IMR-90 (cell line): ENCODE data around the gene FBXL13.
"Not testable (repeated sequence)": the region's sequence is repeated elsewhere in the genome, so short reads cannot be mapped to it uniquely, and the experiment has no call there.

Experiments used
- BHLHE40 ChIP-seq: fragments of 150-350 bp; IDR thresholded peaks from 2 replicates; pipeline ENCODE4 v1.6.1; 2016; ENCODE audit warnings: mild to moderate bottlenecking, low read depth, low read length
- CEBPB ChIP-seq: IDR thresholded peaks from 2 replicates; pipeline ENCODE4 v1.6.1; 2012; ENCODE audit warnings: low read depth, low read length, improper control_type of control experiment
- FOS ChIP-seq: fragments of 150-350 bp; IDR thresholded peaks from 2 replicates; pipeline ENCODE4 v1.6.1; 2016; ENCODE audit warnings: low read depth, low read length
- POLR2A ChIP-seq: IDR thresholded peaks from 2 replicates; pipeline ENCODE4 v1.6.1; 2012; ENCODE audit warnings: mild to moderate bottlenecking, low read depth, low read length
- RAD21 ChIP-seq: IDR thresholded peaks from 2 replicates; pipeline ENCODE4 v1.6.1; 2012; ENCODE audit warnings: low read length, improper control_type of control experiment
- RCOR1 ChIP-seq: IDR thresholded peaks from 2 replicates; pipeline ENCODE4 v1.6.1; 2012; ENCODE audit warnings: mild to moderate bottlenecking, low read length, improper control_type of control experiment; ENCODE audit not compliant: insufficient replicate concordance
- RFX5 ChIP-seq: IDR thresholded peaks from 2 replicates; pipeline ENCODE4 v1.8.0; 2012; ENCODE audit warnings: low read depth, mild to moderate bottlenecking, low read length, moderate library complexity
- SMC3 ChIP-seq: fragments of 150-350 bp; IDR thresholded peaks from 2 replicates; pipeline ENCODE4 v1.6.1; 2016; ENCODE audit warnings: low read depth, mild to moderate bottlenecking, antibody characterized with exemption, low read length, moderate library complexity
- TF ChIP-seq, protein P1 (sequence below): conservative IDR thresholded peaks from 2 replicates; pipeline ENCODE4 v1.5.1; 2012; ENCODE audit warnings: mild to moderate bottlenecking, low read depth, low read length, improper control_type of control experiment
- TF ChIP-seq, protein P2 (sequence below): fragments of 150-350 bp; IDR thresholded peaks from 2 replicates; pipeline ENCODE4 v1.6.1; 2017; ENCODE audit warnings: mild to moderate bottlenecking, antibody characterized with exemption, low read length, low read depth
- TF ChIP-seq, protein P3 (sequence below): fragments of 150-350 bp; IDR thresholded peaks from 2 replicates; pipeline ENCODE4 v1.6.1; 2016; ENCODE audit warnings: low read depth, mild to moderate bottlenecking, low read length, moderate library complexity, borderline replicate concordance

DNA sequence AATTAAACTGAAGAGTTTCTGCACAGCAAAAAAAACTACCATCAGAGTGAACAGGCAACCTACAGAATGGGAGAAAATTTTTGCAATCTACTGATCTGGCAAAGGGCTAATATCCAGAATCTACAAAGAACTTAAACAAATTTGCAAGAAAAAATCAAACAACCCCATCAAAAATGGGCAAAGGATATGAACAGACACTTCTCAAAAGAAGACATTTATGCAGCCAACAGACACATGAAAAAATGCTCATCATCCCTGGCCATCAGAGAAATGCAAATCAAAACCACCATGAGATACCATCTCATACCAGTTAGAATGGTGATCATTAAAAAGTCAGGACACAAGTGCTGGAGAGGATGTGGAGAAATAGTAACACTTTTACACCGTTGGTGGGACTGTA is 53.1 kb downstream of the FBXL13 start:
- TF ChIP-seq, protein P1, sequence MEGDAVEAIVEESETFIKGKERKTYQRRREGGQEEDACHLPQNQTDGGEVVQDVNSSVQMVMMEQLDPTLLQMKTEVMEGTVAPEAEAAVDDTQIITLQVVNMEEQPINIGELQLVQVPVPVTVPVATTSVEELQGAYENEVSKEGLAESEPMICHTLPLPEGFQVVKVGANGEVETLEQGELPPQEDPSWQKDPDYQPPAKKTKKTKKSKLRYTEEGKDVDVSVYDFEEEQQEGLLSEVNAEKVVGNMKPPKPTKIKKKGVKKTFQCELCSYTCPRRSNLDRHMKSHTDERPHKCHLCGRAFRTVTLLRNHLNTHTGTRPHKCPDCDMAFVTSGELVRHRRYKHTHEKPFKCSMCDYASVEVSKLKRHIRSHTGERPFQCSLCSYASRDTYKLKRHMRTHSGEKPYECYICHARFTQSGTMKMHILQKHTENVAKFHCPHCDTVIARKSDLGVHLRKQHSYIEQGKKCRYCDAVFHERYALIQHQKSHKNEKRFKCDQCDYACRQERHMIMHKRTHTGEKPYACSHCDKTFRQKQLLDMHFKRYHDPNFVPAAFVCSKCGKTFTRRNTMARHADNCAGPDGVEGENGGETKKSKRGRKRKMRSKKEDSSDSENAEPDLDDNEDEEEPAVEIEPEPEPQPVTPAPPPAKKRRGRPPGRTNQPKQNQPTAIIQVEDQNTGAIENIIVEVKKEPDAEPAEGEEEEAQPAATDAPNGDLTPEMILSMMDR, result not testable (repeated sequence)
- TF ChIP-seq POLR2A, RFX5, RAD21, RCOR1, FOS, BHLHE40, CEBPB, SMC3: not testable (repeated sequence)
- TF ChIP-seq, protein P2, sequence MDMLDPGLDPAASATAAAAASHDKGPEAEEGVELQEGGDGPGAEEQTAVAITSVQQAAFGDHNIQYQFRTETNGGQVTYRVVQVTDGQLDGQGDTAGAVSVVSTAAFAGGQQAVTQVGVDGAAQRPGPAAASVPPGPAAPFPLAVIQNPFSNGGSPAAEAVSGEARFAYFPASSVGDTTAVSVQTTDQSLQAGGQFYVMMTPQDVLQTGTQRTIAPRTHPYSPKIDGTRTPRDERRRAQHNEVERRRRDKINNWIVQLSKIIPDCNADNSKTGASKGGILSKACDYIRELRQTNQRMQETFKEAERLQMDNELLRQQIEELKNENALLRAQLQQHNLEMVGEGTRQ, result not testable (repeated sequence)
- TF ChIP-seq, protein P3, sequence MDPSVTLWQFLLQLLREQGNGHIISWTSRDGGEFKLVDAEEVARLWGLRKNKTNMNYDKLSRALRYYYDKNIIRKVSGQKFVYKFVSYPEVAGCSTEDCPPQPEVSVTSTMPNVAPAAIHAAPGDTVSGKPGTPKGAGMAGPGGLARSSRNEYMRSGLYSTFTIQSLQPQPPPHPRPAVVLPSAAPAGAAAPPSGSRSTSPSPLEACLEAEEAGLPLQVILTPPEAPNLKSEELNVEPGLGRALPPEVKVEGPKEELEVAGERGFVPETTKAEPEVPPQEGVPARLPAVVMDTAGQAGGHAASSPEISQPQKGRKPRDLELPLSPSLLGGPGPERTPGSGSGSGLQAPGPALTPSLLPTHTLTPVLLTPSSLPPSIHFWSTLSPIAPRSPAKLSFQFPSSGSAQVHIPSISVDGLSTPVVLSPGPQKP, result not testable (repeated sequence)
